Stimulated activated CD4-positive, alpha-beta T cell treated with anti-CD3 and anti-CD28 coated beads, Interleukin-1b, Interleukin-23, amount 100 ng/mL, for 4 hours (primary cell): Measurements from ENCODE around the gene CCDC150.
"Not testable (repeated sequence)": the region's sequence is repeated elsewhere in the genome, so short reads cannot be mapped to it uniquely, and the experiment has no call there.

ENCODE experiments used
- DNase-seq, 2 donors: peaks; one replicate each; pipeline ENCODE4 v3.0.0-alpha.2; 2020; ENCODE audit warnings: low read depth in 2 of 2

Gene CCDC150

GRCh38 chr2:196712867-196713266, 73.4 kb downstream of the CCDC150 start:
- DNase-seq, result no peak

- DNase-seq, result no peak
Measured at GRCh38 chr2:196718419-196719109, 79.0 kb downstream of the CCDC150 start.

GRCh38 chr2:196719110-196719872, 79.8 kb downstream of the CCDC150 start:
- DNase-seq, result no peak

- DNase-seq, result no peak
Measured at GRCh38 chr2:196723571-196723970, 84.1 kb downstream of the CCDC150 start.

- DNase-seq, result no peak
Measured at GRCh38 chr2:196725218-196725617, 85.7 kb downstream of the CCDC150 start.

GRCh38 chr2:196725882-196726281, 86.4 kb downstream of the CCDC150 start:
- no peak for DNase-seq

- DNase-seq, result no peak
Measured at GRCh38 chr2:196729418-196729817, 89.9 kb downstream of the CCDC150 start.

GRCh38 chr2:196736646-196737045, 97.1 kb downstream of the CCDC150 start:
- DNase-seq, result not testable (repeated sequence)

- no peak for DNase-seq
Measured at GRCh38 chr2:196737046-196737445, 97.5 kb downstream of the CCDC150 start.

GRCh38 chr2:196739031-196739430, 99.5 kb downstream of the CCDC150 start:
- no peak for DNase-seq

- no peak for DNase-seq
Measured at GRCh38 chr2:196742216-196742615, 102.7 kb downstream of the CCDC150 start.

- DNase-seq, result no peak
Measured at GRCh38 chr2:196742685-196743084, 103.2 kb downstream of the CCDC150 start.

- DNase-seq, result no peak
Measured at GRCh38 chr2:196743165-196743564, 103.7 kb downstream of the CCDC150 start.

GRCh38 chr2:196745711-196746110, 106.2 kb downstream of the CCDC150 start:
- no peak for DNase-seq

GRCh38 chr2:196747400-196747799, 107.9 kb downstream of the CCDC150 start:
- no peak for DNase-seq

GRCh38 chr2:196748123-196748522, 108.6 kb downstream of the CCDC150 start:
- DNase-seq, result no peak

- no peak for DNase-seq
Measured at GRCh38 chr2:196750291-196750923, 110.9 kb downstream of the CCDC150 start.

- DNase-seq, result peak; percentile 38 to 41
Measured at GRCh38 chr2:196750977-196751631, 111.6 kb downstream of the CCDC150 start.

GRCh38 chr2:196758474-196759377, 119.2 kb downstream of the CCDC150 start:
- DNase-seq, result no peak

GRCh38 chr2:196759378-196759706, 119.8 kb downstream of the CCDC150 start:
- DNase-seq, result no peak

GRCh38 chr2:196767101-196767500, 127.6 kb downstream of the CCDC150 start:
- no peak for DNase-seq
